ENCODE data around the gene PCYT1A. TPM values are rescaled to one million over a fixed set of nuclear protein-coding genes. Genes with fewer than 3 reads are reported as not detected.
"Not testable (repeated sequence)": the region's sequence is repeated elsewhere in the genome, so short reads cannot be mapped to it uniquely, and the experiment has no call there.

Gene PCYT1A
- total RNA-seq, 1 donor = 110 TPM

GRCh38 chr3:196207833-196208607 lies 79.5 kb downstream of the PCYT1A start:
- H3K4me3 ChIP-seq (ENCODE audit: low read depth, low read length) = peak overlapping the region; percentile 61
- DNase-seq (ENCODE audit: low read depth) = peak; percentile 26
- TF ChIP-seq CTCF (IDR thresholded peaks at IDR 0.05; ENCODE audit: insufficient read depth, low read depth, low read length) = no peak

- peak overlapping the region; percentile 49 for H3K4me3 ChIP-seq (ENCODE audit: low read depth, low read length)
- no peak for TF ChIP-seq CTCF (IDR thresholded peaks at IDR 0.05; ENCODE audit: insufficient read depth, low read depth, low read length)
- DNase-seq (ENCODE audit: low read depth) = no peak
Observed at GRCh38 chr3:196207159-196207832, 80.2 kb downstream of the PCYT1A start.

- H3K4me3 ChIP-seq (ENCODE audit: low read depth, low read length); DNase-seq (ENCODE audit: low read depth): not testable (repeated sequence)
Observed at GRCh38 chr3:196205442-196206205, 81.9 kb downstream of the PCYT1A start.

GRCh38 chr3:196203846-196204245 lies 83.7 kb downstream of the PCYT1A start:
- DNase-seq (ENCODE audit: low read depth) = no peak
- no peak overlapping the region for H3K4me3 ChIP-seq (ENCODE audit: low read depth, low read length)
- no peak for TF ChIP-seq CTCF (IDR thresholded peaks at IDR 0.05; ENCODE audit: insufficient read depth, low read depth, low read length)

GRCh38 chr3:196202516-196202970 lies 85.0 kb downstream of the PCYT1A start:
- peak; percentile 73 for DNase-seq (ENCODE audit: low read depth)
- TF ChIP-seq CTCF (IDR thresholded peaks at IDR 0.05; ENCODE audit: insufficient read depth, low read depth, low read length) = no peak
- H3K4me3 ChIP-seq (ENCODE audit: low read depth, low read length) = no peak overlapping the region

- no peak for TF ChIP-seq CTCF (IDR thresholded peaks at IDR 0.05; ENCODE audit: insufficient read depth, low read depth, low read length)
- no peak overlapping the region for H3K4me3 ChIP-seq (ENCODE audit: low read depth, low read length)
- no peak for DNase-seq (ENCODE audit: low read depth)
Observed at GRCh38 chr3:196198771-196199753, 88.5 kb downstream of the PCYT1A start.

Measured in fibroblast of villous mesenchyme (primary cell).